Glutamatergic neuron (in vitro differentiated cells): Measurements from ENCODE around the gene ABCF2. TPM values are rescaled to one million over a fixed set of nuclear protein-coding genes. Genes with fewer than 3 reads are reported as not detected.

ENCODE experiments used
- DNase-seq: peaks from one replicate; pipeline ENCODE4 v3.0.0; 2022
- H3K27ac Mint-ChIP-seq: one replicate; pipeline ENCODE4 v1.8.0; 2020; ENCODE audit warnings: mild to moderate bottlenecking, mixed read lengths, inconsistent platforms; ENCODE audit not compliant: unreplicated experiment
- H3K27me3 Mint-ChIP-seq: one replicate; pipeline ENCODE4 v1.8.0; 2020; ENCODE audit warnings: mild to moderate bottlenecking, moderate library complexity, mixed read lengths, inconsistent platforms; ENCODE audit not compliant: unreplicated experiment
- H3K36me3 Mint-ChIP-seq: one replicate; pipeline ENCODE4 v1.8.0; 2020; ENCODE audit warnings: mild to moderate bottlenecking, mixed read lengths, inconsistent platforms; ENCODE audit not compliant: unreplicated experiment
- H3K4me1 Mint-ChIP-seq: one replicate; pipeline ENCODE4 v1.8.0; 2020; ENCODE audit warnings: mild to moderate bottlenecking, low read depth, mixed read lengths, inconsistent platforms; ENCODE audit not compliant: unreplicated experiment
- H3K4me3 Mint-ChIP-seq: one replicate; pipeline ENCODE4 v1.8.0; 2020; ENCODE audit warnings: mild to moderate bottlenecking, mixed read lengths, inconsistent platforms; ENCODE audit not compliant: unreplicated experiment
- H3K9me3 Mint-ChIP-seq: one replicate; pipeline ENCODE4 v1.8.0; 2020; ENCODE audit warnings: mild to moderate bottlenecking, moderate library complexity, mixed read lengths, inconsistent platforms; ENCODE audit not compliant: unreplicated experiment
- total RNA-seq: library from RNA; stranded (reverse); fragmentation: NEBNext Ultra II Directional; extraction: Animal tissue kit (Norgen Biotek cat#: 25700); gene quantifications from one replicate; pipeline ENCODE4 v1.2.1, GENCODE V29; 2021; ENCODE audit not compliant: unreplicated experiment
- TF ChIP-seq, protein P1 (sequence below): fragments of 200-600 bp; sonication (generic); IDR thresholded peaks from one replicate; pipeline ENCODE4 v1.5.0; 2021; ENCODE audit not compliant: partially characterized antibody, unreplicated experiment

Gene ABCF2
- total RNA-seq, 1 donor from 2014 or later, result 39.1 TPM

DNA sequence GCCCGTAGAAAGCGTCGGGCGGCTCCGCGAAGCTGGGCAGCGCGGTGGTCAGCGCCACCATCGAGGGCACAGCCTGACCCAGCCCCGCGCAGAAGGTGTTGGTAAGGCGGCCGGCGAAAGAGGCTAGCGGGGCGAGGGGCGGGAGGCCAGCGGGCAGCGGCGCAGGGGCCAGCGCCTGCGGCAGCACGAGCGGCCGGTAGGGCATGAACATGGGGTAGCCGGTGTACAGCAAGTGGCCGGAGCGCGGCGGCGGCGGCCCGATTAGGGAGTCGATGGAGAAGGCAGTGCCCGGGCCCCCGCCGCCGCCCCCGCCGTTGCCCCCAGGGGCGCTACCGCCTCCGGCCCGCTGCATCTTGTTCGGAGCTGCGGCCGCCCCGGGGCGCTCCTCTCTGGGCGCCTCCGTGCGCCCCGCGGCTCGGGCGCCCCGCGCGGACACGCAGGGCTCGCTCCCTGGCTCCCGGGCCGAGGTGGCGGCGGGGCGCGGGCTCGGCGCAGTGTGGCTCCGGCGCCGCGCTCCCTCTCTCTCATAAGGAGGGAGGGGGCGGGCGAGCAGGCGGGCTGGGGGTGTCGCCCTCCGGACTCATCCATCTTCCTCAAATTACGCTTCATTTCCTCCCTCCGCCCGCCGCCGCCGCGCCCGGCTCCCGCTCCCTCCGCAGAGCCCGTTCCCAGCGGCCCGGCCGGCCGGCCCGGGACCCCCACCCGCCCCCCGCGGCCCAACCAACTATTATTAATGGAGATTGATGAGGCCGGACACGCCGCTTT is 59.6 kb downstream of the ABCF2 start, which contains the start of gene GBX1:
Gene GBX1, minus strand, starts transcription at position 498 of the 765 bp plus-strand sequence. Its CDS starts 146 bp downstream, at position 352.
- Mint-ChIP-seq H3K4me3 (peak within 1 kb of the TSS; percentile 81), H3K4me1 (peaks cover 12% of the 10 kb centered on the region), H3K9me3 (peaks cover 15% of the 10 kb centered on the region), H3K27ac (no peak within 1 kb of the TSS), H3K27me3 (peaks cover 21% of the 10 kb centered on the region), H3K36me3 (no peaks in the 10 kb centered on the region)
- peak; percentile 68 for DNase-seq
- TF ChIP-seq, protein P1, sequence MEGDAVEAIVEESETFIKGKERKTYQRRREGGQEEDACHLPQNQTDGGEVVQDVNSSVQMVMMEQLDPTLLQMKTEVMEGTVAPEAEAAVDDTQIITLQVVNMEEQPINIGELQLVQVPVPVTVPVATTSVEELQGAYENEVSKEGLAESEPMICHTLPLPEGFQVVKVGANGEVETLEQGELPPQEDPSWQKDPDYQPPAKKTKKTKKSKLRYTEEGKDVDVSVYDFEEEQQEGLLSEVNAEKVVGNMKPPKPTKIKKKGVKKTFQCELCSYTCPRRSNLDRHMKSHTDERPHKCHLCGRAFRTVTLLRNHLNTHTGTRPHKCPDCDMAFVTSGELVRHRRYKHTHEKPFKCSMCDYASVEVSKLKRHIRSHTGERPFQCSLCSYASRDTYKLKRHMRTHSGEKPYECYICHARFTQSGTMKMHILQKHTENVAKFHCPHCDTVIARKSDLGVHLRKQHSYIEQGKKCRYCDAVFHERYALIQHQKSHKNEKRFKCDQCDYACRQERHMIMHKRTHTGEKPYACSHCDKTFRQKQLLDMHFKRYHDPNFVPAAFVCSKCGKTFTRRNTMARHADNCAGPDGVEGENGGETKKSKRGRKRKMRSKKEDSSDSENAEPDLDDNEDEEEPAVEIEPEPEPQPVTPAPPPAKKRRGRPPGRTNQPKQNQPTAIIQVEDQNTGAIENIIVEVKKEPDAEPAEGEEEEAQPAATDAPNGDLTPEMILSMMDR, result peak; percentile 13

DNA sequence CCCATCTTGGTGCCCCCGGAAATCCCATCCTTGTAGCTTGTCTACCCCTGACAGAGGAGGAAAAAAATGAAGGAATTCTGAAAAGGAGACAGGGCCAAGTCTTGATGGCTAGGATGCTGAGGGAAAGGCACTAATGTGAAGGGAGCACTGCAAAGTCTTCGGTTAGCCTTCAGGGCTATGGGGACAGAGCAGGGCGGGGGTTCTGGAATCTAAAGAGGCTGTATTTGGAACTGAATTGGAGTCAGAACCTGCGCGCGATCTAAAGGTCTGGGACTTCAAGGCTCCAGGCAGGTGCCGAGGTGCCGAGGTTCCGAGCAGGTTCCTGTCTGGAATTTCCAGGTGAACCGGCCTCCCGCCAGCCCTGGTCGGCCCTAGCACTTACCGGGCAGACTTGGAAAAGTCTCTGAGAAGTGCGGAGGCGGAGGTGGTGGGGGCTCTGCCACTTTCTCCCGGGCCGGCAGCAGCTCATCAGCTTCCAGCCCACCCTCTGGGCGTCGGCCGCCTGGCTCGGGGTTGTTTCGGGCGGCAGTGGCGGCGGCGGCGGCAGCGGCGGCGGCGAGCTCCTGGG is 60.3 kb downstream of the ABCF2 start:
- Mint-ChIP-seq H3K27me3 (peaks cover 20% of the 10 kb centered on the region), H3K4me3 (peak overlapping the region; percentile 74), H3K4me1 (peaks cover 12% of the 10 kb centered on the region), H3K9me3 (peaks cover 11% of the 10 kb centered on the region), H3K36me3 (no peaks in the 10 kb centered on the region), H3K27ac (no peak overlapping the region)
- TF ChIP-seq, protein P1, result peak; percentile 20
- DNase-seq, result peak; percentile 46

Other genes with a start within 250 kb of the ABCF2 start
- gene KCNH2, start 248.9 kb downstream of the ABCF2 start, total RNA-seq, result 73.7 TPM
- gene NOS3, start 236.2 kb downstream of the ABCF2 start, total RNA-seq, result 0.86 TPM
- 9.4 TPM for gene ATG9B, start 202.7 kb downstream of the ABCF2 start, total RNA-seq
- 57.1 TPM for gene ABCB8, start 198.8 kb downstream of the ABCF2 start, total RNA-seq
- 10.8 TPM for gene ASIC3, start 178.7 kb downstream of the ABCF2 start, total RNA-seq
- gene CDK5, start 169.3 kb downstream of the ABCF2 start, total RNA-seq, result 52.9 TPM
- gene SLC4A2, start 167.6 kb downstream of the ABCF2 start, total RNA-seq, result 99.4 TPM
- 64.7 TPM for gene FASTK, start 146.4 kb downstream of the ABCF2 start, total RNA-seq
- 45.7 TPM for gene TMUB1, start 143.7 kb downstream of the ABCF2 start, total RNA-seq
- 406 TPM for gene AGAP3, start 140.7 kb downstream of the ABCF2 start, total RNA-seq
- gene GBX1, start 59.5 kb downstream of the ABCF2 start, total RNA-seq, result not detected
- not detected for gene ASB10, start 40.0 kb downstream of the ABCF2 start, total RNA-seq
- gene H2BK1, start 16.7 kb downstream of the ABCF2 start, total RNA-seq, result not detected
- 38.1 TPM for gene CHPF2, start 5.3 kb upstream of the ABCF2 start, total RNA-seq
- gene SMARCD3, start 21.5 kb upstream of the ABCF2 start, total RNA-seq, result 5.1 TPM
- gene NUB1, start 114.6 kb upstream of the ABCF2 start, total RNA-seq, result 41.6 TPM
- 70.5 TPM for gene WDR86, start 182.8 kb upstream of the ABCF2 start, total RNA-seq
- gene CRYGN, start 212.9 kb upstream of the ABCF2 start, total RNA-seq, result not detected